ENCODE data around the gene EEF2K. TPM values are rescaled to one million over a fixed set of nuclear protein-coding genes. Genes with fewer than 3 reads are reported as not detected.

The EEF2K gene
- total RNA-seq, 1 donor: 57.3 TPM

DNA sequence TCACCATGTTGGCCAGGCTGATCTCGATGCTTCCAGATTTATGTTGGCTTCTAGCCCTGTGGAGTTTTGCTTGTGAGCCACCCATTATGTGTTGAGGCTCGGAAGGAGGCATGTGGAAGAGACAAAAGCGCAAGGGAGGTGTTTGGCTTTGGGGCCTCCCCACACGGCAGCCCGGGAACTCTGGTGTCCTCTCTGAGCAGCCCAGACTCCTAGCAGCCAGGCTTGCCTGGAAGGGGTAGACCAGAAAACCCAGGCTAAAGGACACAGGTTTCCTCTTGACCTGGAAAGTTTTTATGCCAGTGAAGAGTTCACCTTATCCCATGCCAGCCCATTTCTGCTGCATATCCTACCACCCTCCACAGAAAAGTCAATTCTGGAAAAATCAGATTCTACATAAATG is 22.7 kb upstream of the EEF2K start:
- TF ChIP-seq, protein P1, sequence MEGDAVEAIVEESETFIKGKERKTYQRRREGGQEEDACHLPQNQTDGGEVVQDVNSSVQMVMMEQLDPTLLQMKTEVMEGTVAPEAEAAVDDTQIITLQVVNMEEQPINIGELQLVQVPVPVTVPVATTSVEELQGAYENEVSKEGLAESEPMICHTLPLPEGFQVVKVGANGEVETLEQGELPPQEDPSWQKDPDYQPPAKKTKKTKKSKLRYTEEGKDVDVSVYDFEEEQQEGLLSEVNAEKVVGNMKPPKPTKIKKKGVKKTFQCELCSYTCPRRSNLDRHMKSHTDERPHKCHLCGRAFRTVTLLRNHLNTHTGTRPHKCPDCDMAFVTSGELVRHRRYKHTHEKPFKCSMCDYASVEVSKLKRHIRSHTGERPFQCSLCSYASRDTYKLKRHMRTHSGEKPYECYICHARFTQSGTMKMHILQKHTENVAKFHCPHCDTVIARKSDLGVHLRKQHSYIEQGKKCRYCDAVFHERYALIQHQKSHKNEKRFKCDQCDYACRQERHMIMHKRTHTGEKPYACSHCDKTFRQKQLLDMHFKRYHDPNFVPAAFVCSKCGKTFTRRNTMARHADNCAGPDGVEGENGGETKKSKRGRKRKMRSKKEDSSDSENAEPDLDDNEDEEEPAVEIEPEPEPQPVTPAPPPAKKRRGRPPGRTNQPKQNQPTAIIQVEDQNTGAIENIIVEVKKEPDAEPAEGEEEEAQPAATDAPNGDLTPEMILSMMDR (IDR thresholded peaks at IDR 0.05; ENCODE audit: insufficient read depth, low read length): no peak
- no peak for DNase-seq (ENCODE audit: low read depth)
- H3K4me3 ChIP-seq (ENCODE audit: low read depth, low read length): no peak overlapping the region

DNA sequence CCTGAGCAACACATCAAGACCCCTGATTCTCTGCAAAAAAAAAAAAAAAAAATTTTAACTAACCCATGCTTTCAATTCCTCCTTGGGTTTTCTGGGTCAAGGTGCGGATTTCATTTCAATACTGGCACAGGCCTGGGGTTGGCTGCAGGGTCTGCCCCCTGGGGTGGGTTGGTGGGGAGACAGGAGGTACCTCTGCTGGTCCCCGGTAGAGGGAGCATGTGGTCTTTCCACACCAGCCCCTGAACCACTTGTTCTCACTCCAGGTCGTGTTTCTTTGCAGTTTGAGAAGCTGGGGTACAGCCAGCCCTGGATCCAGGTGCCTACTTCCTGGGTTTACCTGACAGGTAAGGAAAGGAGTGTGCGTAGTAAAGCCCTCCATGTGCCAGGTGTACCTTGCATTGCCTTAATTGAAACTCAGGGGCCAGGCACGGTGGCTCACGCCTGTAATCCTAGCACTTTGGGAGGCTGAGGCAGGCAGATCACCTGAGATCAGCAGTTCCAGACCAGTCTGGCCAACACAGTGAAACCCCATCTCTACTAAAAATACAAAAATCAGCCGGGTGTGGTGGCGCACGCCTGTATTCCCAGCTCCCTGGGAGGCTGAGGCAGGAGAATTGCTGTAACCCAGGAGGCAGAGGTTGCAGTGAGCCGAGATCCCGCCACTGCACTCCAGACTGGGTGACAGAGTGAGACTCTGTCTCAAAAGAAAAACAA is 22.0 kb upstream of the EEF2K start:
- no peak for DNase-seq (ENCODE audit: low read depth)
- H3K4me3 ChIP-seq (ENCODE audit: low read depth, low read length): no peak overlapping the region

DNA sequence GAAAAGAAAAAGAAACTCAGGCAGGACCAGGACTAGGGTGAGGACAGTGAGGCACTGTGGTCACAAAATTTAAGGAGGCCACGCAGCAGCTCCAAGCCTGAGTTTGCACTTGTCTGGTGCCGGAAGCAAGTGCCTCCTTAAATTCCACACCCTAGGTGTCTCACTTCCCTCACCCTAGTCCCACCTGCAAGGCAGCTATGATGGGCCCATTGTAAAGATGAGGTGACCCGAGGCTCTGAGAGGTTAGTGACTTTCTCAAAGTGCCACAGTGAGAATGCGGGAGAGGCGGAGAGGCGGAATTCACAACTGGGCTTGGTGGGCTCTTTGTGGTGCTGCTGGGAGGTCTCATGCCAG is 21.5 kb upstream of the EEF2K start:
- TF ChIP-seq, protein P1 (IDR thresholded peaks at IDR 0.05; ENCODE audit: insufficient read depth, low read length): no peak
- DNase-seq (ENCODE audit: low read depth): no peak
- H3K4me3 ChIP-seq (ENCODE audit: low read depth, low read length): no peak overlapping the region

More for the DNA sequence above, 22.0 kb upstream of the EEF2K start:
- TF ChIP-seq, protein P1 (IDR thresholded peaks at IDR 0.05; ENCODE audit: insufficient read depth, low read length): peak; percentile 6

DNA sequence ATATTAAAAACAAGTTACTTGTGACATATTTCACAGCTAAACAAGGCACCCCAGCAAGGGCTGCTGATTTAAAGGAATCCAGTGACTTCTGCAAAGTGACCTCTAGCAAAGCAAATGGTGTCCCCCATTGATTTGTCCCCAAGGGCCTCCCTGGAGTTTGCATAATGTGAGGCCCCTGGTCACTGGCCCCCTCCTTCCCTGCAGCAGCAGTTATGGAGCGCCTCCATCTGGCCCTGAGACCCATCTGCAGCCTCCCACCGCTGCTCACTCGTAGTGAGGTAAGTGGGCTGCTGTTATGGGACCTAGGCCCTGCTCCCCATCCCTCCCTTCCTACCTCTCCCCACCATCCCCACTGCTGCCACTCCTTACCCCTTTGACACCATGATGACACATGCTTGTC is 19.6 kb upstream of the EEF2K start:
- TF ChIP-seq, protein P1 (IDR thresholded peaks at IDR 0.05; ENCODE audit: insufficient read depth, low read length): no peak
- DNase-seq (ENCODE audit: low read depth): no peak
- no peak overlapping the region for H3K4me3 ChIP-seq (ENCODE audit: low read depth, low read length)

DNA sequence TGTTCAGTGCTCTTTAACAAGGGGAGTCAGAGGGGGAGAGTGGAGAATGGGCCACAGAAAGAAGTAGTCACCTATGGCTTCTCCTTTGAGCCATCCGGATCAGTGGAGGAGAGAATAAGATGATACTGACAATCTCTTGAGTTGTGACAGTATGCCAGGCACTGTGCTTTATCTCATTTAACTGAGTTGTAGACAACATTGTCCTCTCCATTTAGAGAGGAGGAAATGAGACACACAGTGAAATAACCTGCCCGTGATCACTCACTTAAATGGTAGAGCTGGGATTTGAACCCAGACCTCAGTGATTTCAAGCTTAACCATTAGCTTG is 17.8 kb upstream of the EEF2K start:
- DNase-seq (ENCODE audit: low read depth): no peak
- TF ChIP-seq, protein P1 (IDR thresholded peaks at IDR 0.05; ENCODE audit: insufficient read depth, low read length): no peak
- no peak overlapping the region for H3K4me3 ChIP-seq (ENCODE audit: low read depth, low read length)

DNA sequence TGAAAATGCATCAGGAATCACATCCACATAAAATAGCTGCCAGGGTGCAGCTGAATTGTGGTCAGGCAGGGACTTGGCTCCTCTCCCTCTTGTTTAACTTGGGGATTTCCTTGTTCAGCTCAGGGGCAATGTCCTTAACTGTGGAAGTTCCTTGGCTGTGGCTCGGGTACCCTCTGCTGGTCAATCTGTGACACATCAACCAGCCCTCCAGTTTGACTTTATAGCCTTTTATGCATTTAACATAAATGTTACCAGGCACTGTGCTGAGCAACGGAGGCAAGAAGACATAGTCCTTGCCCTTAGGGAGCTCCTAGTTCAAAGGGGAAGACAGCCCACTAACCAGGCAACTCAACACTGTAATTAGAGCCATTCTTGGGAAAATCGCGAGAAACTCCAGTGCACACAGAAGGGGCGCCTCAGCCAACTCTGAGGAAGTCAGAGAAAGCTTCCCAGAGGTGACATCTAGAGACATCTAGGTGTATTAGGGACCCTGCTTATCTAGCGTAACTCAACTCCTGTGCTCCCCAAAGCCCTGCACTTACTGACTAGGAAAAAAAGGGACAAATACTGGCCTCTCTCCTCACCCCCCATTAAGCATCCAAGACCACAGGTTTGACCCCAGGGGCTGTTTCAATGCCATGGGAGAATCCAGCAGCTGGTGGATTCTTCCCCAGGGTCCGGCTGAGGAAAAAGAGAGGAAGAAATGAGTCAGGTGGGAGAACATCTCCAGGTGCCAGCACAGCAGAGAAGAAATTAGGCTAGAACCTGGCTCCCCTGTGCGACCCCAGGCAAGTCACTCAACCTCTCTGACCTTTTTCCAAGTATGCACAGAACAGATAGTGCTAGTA is 17.3 kb upstream of the EEF2K start:
- no peak overlapping the region for H3K4me3 ChIP-seq (ENCODE audit: low read depth, low read length)
- DNase-seq (ENCODE audit: low read depth): peak; percentile 97
- TF ChIP-seq, protein P1 (IDR thresholded peaks at IDR 0.05; ENCODE audit: insufficient read depth, low read length): peak; percentile 87
